GM21723 (cell line): ENCODE data around the gene NACC2.
"Not testable (repeated sequence)": the region's sequence is repeated elsewhere in the genome, so short reads cannot be mapped to it uniquely, and the experiment has no call there.

Experiments used
- ATAC-seq: cut with Tn5 transposase; IDR thresholded peaks from one replicate; pipeline ENCODE4 v1.9.1; 2021; ENCODE audit warnings: mild to moderate bottlenecking, moderate library complexity; ENCODE audit not compliant: unreplicated experiment

Gene NACC2

GRCh38 chr9:136081826-136082495 lies 13.1 kb downstream of the NACC2 start:
- no peak for ATAC-seq

- ATAC-seq = no peak
Measured at GRCh38 chr9:136081113-136081825, 13.8 kb downstream of the NACC2 start.

- no peak for ATAC-seq
Measured at GRCh38 chr9:136080716-136081112, 14.4 kb downstream of the NACC2 start.

GRCh38 chr9:136079916-136080246 lies 15.2 kb downstream of the NACC2 start:
- ATAC-seq = no peak

GRCh38 chr9:136079211-136079915 lies 15.7 kb downstream of the NACC2 start:
- ATAC-seq = no peak

- ATAC-seq = no peak
Measured at GRCh38 chr9:136078498-136079011, 16.5 kb downstream of the NACC2 start.

GRCh38 chr9:136078024-136078423 lies 17.1 kb downstream of the NACC2 start:
- no peak for ATAC-seq

GRCh38 chr9:136077491-136077890 lies 17.6 kb downstream of the NACC2 start:
- no peak for ATAC-seq

- ATAC-seq = no peak
Measured at GRCh38 chr9:136075881-136076678, 19.0 kb downstream of the NACC2 start.

GRCh38 chr9:136075134-136075841 lies 19.8 kb downstream of the NACC2 start:
- ATAC-seq = no peak

- no peak for ATAC-seq
Measured at GRCh38 chr9:136074706-136075105, 20.4 kb downstream of the NACC2 start.

GRCh38 chr9:136062657-136063439 lies 32.2 kb downstream of the NACC2 start:
- no peak for ATAC-seq

GRCh38 chr9:136061916-136062315 lies 33.2 kb downstream of the NACC2 start:
- ATAC-seq = not testable (repeated sequence)

- no peak for ATAC-seq
Measured at GRCh38 chr9:136061405-136061804, 33.7 kb downstream of the NACC2 start.

GRCh38 chr9:136060671-136061371 lies 34.3 kb downstream of the NACC2 start:
- ATAC-seq = no peak

- no peak for ATAC-seq
Measured at GRCh38 chr9:136059851-136060670, 35.0 kb downstream of the NACC2 start.

- no peak for ATAC-seq
Measured at GRCh38 chr9:136059321-136059791, 35.7 kb downstream of the NACC2 start.

- no peak for ATAC-seq
Measured at GRCh38 chr9:136058801-136059302, 36.2 kb downstream of the NACC2 start.
